Measurements from ENCODE around the gene LRRC3B.
"Not testable (repeated sequence)": the region's sequence is repeated elsewhere in the genome, so short reads cannot be mapped to it uniquely, and the experiment has no call there.

The LRRC3B gene, protein sequence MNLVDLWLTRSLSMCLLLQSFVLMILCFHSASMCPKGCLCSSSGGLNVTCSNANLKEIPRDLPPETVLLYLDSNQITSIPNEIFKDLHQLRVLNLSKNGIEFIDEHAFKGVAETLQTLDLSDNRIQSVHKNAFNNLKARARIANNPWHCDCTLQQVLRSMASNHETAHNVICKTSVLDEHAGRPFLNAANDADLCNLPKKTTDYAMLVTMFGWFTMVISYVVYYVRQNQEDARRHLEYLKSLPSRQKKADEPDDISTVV

DNA sequence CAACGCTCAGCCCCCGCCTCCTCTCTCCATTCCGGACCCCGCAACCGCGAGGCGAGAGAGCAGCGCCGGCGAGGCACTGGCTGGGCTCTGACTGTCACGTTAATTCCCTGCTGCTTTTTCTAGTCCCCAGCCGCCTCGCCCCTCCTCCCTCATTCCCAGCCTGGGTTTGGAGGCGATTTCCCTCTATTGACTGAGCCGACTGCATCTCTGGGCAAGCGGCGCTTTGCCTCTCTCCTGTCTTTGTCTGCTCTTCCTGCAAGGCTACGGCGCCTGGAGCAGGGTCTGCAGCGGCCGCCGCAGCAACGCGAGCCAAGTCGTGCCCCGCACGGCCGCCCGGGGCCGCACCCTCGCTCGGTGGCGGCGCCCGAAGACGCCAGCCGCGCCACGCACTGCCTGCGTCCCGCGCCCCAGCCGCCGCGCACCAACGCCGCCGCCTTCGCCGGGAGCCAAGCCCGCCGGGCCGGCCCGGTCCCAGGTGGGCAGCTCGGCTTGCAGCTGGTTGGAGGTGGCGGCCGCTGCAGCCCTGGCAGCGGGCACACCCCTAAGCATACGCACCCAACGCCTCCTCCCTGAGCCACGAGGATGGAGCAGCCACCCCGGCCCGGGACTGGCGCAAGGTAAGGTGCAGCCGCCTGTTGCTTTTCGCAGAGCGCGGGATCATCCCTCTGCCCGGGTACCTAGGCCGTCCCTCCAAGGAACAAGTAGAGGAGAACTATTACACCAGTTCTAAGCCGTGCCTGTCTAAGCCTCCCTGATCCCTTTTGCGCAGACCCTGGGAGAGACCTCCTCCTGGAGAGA lies at the start of gene LRRC3B:
Gene LRRC3B, plus strand, starts transcription at position 152 of the 798 bp plus-strand sequence. CDS start 86,901 bp downstream, outside the sequence.
- DNase-seq (ENCODE audit: low spot score): no peak

DNA sequence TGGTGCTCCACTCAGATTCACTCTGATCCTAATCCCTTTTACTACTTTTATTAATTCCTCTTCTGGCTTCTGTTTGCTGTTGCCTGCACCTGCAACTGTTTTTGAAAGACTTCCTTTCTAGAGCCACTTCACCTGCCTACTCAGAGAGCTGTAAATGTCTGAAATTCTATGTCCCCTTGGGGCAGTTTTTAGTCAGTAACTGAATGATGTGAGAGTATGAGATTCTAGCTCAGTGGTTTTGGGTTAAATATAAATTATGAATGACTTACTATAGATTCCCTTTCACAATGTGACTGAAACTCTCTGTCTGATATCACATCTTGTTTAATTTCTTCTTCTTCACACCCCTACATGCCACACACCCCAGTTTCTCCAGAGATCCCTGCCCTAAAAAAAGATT lies 47.8 kb upstream of the LRRC3B start:
- no peak for DNase-seq (ENCODE audit: low spot score)

DNA sequence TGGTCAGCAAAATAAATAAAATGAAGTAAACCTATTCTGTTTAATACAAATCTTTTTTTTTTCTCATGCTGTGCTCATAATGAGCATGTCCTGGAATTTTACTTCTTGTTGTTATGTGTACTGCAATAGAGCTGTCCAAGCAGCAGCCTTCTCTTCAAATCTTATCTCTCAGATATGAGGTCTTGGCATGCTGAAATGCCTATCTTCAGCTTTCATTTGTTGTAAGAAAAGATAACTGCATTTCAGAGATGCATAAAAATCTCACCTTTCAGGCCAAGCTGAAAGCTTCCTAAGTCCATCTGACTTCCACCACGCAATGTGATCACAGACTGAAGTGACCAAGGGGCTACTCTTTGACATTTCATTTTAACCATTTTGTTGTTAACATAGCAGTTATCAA lies 43.5 kb upstream of the LRRC3B start:
- no peak for DNase-seq (ENCODE audit: low spot score)

DNA sequence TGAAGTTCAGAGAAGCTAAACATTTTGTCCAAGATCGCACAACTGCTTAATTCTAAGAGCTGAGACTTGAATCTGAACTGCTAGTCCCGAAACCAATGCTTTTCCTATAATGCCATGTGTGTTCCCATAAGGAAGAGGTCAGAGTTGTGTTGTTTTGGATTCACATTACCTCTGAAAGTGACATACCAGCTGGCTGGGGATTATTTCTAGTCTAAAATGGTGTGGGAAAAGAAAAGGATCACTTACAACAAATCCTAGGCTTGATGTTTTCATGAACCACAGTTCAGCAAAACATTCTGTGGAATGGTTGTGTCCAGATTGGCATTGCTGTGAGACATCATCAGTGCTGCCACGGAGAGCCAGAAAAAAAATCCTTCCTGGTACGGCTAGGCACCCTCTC lies 35.0 kb upstream of the LRRC3B start:
- no peak for DNase-seq (ENCODE audit: low spot score)

DNA sequence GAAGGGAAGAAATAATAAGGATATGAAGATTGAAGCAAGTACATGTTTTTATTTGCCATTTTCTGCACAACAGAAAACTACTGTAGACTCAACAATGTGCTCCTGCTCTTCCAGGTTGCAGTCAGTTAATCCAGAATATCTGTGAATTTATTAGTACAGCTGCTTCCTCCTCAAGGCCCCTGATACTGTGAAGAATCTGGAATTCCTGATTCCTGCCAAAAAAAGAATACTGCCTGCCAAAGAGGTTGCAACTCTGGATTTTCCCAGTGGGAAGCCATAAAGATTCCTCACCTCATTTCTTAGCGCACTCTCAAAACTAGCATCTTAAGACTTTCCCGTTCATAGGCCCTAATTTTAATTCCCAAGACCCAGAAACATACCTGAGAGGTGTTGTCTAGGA lies 33.6 kb upstream of the LRRC3B start:
- no peak for DNase-seq (ENCODE audit: low spot score)

DNA sequence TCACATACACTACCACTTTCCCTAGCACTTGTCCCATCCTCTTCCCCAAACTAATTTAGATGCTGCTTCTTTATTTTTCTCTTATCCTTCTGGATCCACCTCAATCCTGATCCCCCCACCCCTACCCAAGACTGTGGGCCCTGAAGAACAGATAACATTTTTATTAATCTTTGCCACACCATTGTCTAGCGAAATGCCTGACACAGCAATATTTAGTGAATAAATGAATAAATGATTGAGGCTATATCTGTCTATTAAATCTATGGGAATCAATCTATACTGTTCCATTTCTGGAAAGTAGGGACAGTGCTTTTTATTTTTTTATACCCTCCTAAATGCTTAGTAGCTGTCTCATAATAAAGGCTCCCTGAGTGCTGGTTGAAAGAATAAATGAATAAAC lies 32.9 kb upstream of the LRRC3B start:
- DNase-seq (ENCODE audit: low spot score): no peak

DNA sequence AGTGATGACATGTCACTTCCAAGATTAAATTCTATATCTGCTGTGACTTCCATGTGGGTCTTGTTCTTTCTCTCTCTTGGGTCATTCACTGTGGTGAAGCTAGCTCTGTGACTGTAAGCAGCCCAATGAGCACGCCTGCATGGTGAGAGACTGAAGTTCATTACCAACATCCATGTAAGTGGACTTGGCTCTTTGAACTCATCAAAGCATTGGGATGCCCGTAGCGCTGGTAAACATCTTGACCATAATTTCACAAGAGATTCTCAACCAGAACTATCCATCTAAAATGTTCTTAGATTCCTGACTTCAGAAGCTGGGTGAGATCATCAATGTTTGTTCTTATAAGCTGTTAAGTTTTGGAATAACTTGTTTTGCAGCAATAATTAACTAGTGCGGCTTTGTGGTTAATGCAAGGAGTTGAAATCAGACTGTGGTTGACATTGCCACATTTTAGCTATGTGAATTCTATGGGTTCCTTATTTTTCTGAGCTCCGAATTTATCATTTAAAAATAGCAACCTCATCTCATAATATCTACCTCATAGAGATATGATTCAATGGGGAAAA lies 31.6 kb upstream of the LRRC3B start:
- DNase-seq (ENCODE audit: low spot score): no peak

DNA sequence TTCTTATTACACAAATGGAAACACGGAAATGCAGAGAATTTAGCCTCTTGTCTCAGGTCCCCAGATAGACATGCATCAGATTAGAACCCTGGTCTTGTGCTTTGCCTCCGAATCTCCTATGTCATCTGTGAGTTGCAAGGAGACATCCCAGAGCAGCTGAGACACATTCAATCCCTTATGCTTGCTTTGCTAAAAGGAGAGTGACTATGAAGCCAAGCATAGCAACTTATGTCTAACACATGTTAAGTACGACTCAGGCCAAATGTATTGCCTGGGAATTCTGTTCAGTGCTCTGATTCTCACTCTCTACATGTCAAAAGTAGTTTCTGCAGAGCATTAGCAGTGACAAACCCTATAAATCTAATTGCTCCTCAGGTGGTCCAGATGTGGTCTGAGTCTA lies 30.6 kb upstream of the LRRC3B start:
- DNase-seq (ENCODE audit: low spot score): no peak

DNA sequence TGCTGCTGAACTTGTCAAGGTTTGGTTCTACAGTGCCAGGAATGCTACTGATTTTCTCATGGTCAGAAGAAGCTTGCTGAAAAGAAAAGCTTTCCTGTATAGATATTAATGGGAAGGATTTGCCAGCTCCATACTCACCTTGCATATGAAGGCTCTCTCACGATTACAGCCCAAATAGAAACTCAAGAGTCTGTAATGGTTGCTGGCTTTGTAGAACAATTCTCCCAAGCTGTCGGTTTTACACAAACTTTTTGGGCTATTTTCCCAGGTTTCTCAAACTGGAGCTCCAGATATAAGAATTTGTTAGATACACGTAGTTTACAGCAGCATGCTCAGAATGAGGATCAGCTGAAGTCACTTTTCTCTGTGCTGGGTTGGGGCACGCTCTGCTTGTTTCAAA lies 30.1 kb upstream of the LRRC3B start:
- DNase-seq (ENCODE audit: low spot score): no peak

DNA sequence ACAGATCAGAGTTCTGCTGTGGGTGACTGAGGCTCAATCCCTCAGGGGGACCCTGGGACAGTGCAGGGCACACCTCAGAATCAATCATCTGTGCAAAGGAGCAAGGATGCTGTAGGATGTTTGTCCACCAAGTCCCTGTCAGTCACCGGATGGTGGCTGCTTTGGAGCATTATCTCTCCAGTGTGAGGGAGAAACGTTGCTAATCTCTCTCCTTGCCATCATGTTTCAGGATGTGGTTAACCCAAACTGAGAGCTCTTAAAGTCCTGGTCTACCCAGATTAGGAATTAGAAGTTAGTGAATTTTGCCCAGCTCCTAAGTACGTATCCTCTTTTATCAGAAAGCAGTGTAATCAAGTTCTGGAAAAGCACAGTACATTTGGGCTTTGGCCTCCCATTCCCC lies 26.2 kb upstream of the LRRC3B start:
- no peak for DNase-seq (ENCODE audit: low spot score)

DNA sequence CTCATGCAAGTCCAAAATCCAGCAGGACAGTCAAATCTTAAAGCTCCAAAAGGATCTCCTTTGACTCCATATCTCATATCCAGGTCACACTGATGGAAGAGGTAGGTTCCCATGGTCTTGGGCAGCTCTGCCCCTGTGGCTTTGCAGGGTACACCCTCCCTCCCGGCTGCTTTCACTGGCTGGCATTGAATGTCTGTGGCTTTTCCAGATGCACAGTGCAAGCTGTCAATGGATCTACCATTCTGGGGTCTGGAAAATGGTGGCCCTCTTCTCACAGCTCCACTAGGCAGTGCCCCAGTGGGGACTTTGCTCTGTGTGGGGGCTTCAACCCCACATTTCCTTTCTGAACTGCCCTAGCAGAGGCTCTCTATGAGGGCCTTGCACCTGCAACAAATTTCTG lies 19.3 kb upstream of the LRRC3B start:
- not testable (repeated sequence) for DNase-seq (ENCODE audit: low spot score)

DNA sequence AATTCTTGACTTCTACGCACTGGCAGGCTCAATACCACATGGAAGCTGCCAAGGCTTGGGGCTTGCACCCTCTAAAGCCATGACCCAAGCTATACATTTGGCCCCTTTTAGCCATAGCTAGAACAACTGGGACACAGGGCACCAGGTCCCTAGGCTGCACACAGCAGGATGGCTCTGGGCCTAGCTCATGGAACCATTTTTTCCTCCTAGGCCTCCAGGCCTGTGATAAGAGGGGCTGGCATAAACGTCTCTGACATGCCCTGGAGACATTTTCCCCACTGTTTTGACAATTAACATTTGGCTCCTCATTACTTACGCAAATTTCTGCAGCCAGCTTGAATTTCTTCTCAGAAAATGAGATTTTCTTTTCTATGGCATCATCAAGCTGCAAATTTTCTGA lies 18.8 kb upstream of the LRRC3B start:
- not testable (repeated sequence) for DNase-seq (ENCODE audit: low spot score)

DNA sequence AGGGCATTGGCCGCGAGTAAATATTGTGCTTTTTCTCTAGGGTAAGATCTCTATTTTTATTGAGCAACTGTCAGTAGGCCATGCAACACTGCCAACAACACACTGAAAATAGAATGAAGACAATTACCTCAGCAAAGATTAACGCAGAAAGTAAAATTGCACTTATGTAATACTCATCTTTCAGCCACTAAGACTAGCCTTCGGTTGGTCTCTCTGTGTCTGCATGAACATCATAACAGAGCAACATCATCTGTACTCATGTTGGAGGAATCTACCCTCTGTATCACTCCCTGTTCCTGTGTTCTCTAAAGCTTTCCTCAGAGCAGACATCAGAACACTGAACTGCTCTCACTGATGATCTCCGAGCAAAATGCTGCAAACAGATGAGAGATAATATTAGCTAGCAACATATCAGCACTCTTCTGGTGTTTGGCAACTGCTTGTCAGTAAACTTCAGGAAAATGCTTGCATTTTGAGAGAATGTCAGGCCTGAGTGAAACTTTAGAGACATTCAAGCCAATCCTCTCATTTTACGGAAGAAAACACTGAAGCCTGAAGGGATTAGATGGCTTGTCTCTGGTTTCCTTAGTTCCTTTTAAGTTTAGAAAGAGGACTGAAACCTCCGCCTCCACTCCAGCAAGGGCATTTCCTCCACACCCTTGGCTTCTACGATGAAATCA lies 8.4 kb upstream of the LRRC3B start:
- no peak for DNase-seq (ENCODE audit: low spot score)

DNA sequence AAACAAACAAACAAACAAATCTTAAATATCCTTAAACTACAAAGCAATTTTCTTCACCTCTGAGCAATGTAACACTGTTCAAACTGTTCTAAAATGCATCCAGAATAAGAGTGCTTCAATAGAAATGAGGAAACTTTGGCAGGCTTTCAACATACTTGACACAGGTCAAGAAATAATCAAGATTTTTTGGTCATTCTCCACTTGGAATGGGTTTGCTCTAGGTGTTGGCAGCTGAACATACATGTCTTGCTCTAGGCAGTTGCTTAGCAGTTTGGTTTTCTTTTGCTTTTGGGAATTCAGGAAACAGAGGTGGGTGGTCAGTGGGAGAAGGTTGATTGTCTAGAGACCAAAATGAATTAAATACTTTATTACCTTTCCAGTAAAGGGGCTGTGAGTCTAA lies 1.4 kb upstream of the LRRC3B start:
- DNase-seq (ENCODE audit: low spot score): no peak

DNA sequence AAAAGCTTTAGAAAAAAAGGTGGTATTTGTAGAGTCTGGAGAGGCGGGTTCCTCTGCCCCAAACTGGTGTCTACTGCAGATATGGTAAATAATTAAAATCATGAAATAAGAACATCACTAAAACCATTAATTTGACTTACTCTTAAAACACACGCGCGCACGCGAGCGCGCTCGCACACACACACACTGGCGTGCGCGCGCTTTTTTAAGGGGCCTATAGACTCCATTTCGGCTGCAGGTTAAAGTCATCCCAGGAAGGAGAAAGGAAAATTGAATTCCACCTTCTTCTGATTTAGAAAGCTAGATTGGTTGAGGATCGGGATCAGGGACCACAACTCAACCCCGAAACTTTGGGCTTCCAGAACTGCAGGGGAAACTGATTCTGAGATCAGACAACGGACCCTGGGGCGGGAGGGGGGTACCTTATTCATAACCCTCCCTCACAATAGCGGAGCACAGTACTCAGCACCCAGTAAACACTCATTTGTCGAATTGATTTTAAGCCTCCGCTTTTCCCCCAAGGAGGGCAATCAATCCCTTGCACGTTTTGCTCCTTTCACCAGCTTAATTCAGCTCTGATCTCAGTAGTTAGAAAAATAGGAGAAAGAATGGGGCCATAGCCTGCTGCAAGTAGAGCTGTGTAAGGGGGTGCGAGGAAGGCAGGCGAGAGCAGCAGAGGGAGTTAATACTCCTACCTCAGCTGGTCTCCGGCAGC lies 509 bp upstream of the LRRC3B start:
- DNase-seq (ENCODE audit: low spot score): no peak

DNA sequence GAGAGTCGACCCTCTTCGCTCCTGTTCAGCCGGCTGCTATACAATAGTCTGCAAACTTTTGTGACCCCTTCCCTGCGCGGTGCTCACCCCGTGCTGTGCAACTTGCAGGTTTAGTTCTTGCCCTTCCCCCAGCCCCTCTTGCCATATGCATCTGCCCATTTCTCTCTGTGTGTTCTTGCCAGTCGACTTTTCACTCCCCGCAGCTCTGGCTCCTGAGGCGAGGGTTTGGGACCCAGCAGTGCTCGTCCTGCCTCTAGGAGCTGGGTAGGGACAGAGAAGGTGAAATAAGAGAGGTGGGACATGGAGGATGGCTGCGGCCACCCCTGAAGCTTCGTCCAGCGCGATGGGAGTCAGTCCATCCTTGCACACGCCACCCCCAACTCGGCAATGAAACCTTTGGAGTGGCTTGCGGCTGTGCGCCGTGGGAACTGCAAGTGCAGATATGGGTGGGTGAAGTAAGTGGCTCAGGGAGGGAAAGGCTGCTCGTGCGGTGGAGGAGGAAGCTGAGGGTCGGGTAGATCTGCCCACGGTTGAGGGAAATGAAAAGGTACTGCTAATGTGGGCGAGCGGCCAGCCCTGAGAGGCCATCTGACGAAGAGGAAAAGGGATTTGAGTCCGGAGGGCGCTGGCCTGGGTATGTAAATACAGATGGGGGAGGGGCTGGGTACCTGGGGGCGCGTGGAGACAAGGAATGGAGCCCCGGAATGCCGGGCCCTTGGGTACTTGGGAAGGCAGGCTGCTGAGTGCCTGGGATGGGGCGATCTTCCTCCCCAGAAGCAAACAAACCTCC lies 1.0 kb downstream of the LRRC3B start:
- no peak for DNase-seq (ENCODE audit: low spot score)

DNA sequence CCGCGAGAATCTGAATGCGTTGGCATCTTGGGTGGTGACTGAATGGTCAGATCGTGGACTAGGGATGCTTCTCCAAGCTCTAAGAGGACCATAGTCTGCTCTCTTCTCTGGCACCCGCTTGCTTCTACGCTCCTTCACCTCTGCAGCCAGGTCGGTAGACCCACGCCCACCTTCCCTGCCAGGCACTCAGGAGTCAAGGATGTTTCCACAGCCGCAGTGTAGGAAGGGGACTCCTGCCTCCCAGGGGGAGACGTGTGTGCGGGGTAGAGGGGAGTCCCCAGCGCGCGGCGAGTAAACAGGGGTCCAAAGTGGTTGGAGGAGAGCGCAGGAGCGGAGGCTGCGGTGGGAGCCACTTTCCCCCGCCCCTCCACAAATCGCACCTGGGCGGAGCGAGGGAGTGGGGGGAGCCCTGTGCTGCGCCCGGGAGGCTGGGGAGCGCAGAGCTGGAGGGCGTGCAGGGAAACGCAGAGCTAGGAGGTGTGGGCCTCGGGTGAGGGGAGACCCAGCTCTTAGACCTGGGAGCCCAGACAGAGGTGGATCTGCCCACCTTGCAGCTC lies 1.7 kb downstream of the LRRC3B start:
- no peak for DNase-seq (ENCODE audit: low spot score)

DNA sequence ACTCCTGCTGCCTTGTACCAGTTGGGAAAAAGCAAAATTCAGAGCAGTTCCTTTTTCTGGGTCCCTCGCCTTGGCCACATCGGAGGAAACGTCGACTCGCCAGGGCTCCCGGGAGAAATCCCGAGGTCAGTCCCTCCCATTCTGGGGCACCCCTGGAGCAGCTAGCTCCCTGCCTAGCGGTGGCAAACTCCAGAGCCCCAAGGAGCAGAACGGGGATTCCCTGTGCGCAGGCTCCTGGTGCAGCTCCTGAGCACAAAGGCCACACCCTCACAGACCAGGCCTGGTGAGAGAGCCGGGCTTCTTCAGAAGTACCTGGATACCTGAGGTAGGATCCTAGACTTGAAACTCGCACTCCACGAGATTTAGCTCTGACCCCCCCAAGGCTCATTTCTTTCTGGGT lies 2.6 kb downstream of the LRRC3B start:
- DNase-seq (ENCODE audit: low spot score): no peak

DNA sequence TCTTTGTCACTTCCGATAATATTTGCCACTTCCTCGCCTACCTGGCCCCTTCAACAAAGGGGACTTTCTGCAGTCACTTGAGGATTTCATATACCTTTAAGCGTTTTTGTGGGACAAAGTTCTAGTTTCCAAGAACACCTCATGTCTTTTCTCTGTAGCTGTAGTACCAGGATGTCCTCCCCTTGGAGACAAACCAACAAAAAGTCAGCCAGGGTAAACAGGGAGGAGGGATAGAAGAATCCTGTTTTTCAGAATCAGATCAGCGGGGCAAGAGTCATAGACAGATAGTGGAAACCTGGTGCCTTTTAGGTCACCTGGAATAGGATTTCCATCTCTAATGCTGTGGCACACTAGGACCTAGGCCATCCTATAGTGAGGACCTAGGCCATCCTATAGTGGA lies 4.5 kb downstream of the LRRC3B start:
- no peak for DNase-seq (ENCODE audit: low spot score)

DNA sequence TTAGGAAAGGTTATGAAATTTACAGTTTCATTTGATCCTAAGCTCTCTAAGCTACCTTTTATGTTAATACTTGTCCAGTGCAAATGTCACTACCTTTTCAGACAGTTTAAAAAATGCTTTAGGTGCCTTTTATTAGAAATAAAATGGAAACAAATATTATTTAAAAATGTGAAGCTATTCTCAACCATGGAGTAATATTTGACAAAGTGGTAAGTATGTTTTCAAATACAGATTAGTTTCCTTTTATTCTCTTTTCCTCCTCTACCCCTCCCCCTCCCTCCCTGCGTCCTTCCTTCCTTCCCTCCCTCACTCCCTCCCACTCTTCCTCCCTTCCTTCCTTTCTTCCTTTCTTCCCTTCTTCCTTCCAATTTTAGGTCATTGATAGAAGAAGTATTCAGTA lies 6.3 kb downstream of the LRRC3B start:
- no peak for DNase-seq (ENCODE audit: low spot score)
